HepG2 (cell line): Measurements from ENCODE around the gene NOL4L. TPM values are rescaled to one million over a fixed set of nuclear protein-coding genes. Genes with fewer than 3 reads are reported as not detected.

ENCODE experiments used
- ATAC-seq: fragments of 200-7000 bp; cut with Tn5 transposase; 3 replicates; pipeline ENCODE4 v1.9.1; 2020; ENCODE audit warnings: mild to moderate bottlenecking, moderate library complexity
- BruUV-seq: library from RNA; stranded (reverse); fragments of 400-500 nt; replicated peaks from 2 replicates; lab custom pipeline; 2021; lab: Mats Ljungman, UMichigan
- CTCF ChIA-PET: fragments of 300-600 bp; formaldehyde crosslinking; extraction: SDS; loops from one replicate; lab custom pipeline; 2021; ENCODE audit warnings: low total read pairs, inconsistent platforms, low intra/inter-chr PET ratio; lab: Yijun Ruan, JAX
- POLR2A ChIA-PET: fragments of 350-600 bp; sonication (Branson Sonifier 250); formaldehyde crosslinking; loops from one replicate; lab custom pipeline; 2020; ENCODE audit warnings: antibody characterized with exemption, inconsistent platforms; lab: Yijun Ruan, JAX
- DNase-seq: peaks from one replicate; pipeline ENCODE4 v3.0.0-alpha.2; 2015; ENCODE audit warnings: low spot score
- FAIRE-seq: peaks from 3 replicates; lab custom pipeline; 2011; peaks lifted over from hg19 to GRCh38; lab: Jason Lieb, UNC
- H2AFZ ChIP-seq: one replicate; pipeline ENCODE4 v1.6.1; 2011; ENCODE audit warnings: low read length, inconsistent platforms
- H3K27ac ChIP-seq: fragments of 300-600 bp; 3 replicates; pipeline ENCODE4 v1.8.0; 2011; ENCODE audit warnings: mixed run types, mild to moderate bottlenecking, mixed read lengths, low read length, inconsistent platforms; ENCODE audit not compliant: insufficient read depth; ENCODE audit errors: extremely low read length
- H3K27me3 ChIP-seq, 2 experiments: fragments of 200-600 bp in 1 of 2; 2 replicates in 1 of 2; 3 replicates in 1 of 2; pipeline versions ENCODE4 v1.6.0 to v1.8.0; 2011; ENCODE audit warnings: low read length in 2 of 2, mild to moderate bottlenecking in 2 of 2, moderate library complexity in 2 of 2, inconsistent platforms in 1 of 2; ENCODE audit not compliant: insufficient read depth in 2 of 2, control insufficient read depth in 1 of 2
- H3K36me3 ChIP-seq, 2 experiments: fragments of 200-600 bp in 1 of 2; replicated peaks in 1 of 2; 2 replicates in 1 of 2; 3 replicates in 1 of 2; pipeline versions ENCODE4 v1.5.1 to v1.8.0; 2011; ENCODE audit warnings: low read length in 2 of 2, inconsistent platforms in 1 of 2; ENCODE audit not compliant: insufficient read depth in 2 of 2, control insufficient read depth in 1 of 2
- H3K4me1 ChIP-seq: 2 replicates; pipeline ENCODE4 v1.5.1; 2012; ENCODE audit warnings: low read length, inconsistent platforms; ENCODE audit not compliant: insufficient read depth
- H3K4me2 ChIP-seq: 2 replicates; pipeline ENCODE4 v1.6.0; 2011; ENCODE audit warnings: low read depth, low read length, inconsistent platforms
- H3K4me3 ChIP-seq, 3 experiments: fragments of 200-600 bp in 1 of 3; sonication (generic), shearing (Covaris generic) in 1 of 3; replicated peaks in 1 of 3; 2 replicates each; pipeline ENCODE4 v1.5.1; 2011 to 2016; ENCODE audit warnings: low read length in 3 of 3, inconsistent platforms in 2 of 3, low read depth in 2 of 3, mild to moderate bottlenecking in 2 of 3, control low read depth in 1 of 3, mixed read lengths in 1 of 3; ENCODE audit not compliant: insufficient read depth in 1 of 3
- H3K79me2 ChIP-seq: one replicate; pipeline ENCODE4 v1.6.1; 2011; ENCODE audit warnings: low read length, inconsistent platforms; ENCODE audit not compliant: insufficient read depth
- H3K9ac ChIP-seq: 2 replicates; pipeline ENCODE4 v1.6.0; 2011; ENCODE audit warnings: mild to moderate bottlenecking, low read depth, low read length, inconsistent platforms; ENCODE audit not compliant: insufficient read depth
- H3K9me3 ChIP-seq: 2 replicates; pipeline ENCODE4 v1.5.1; 2012; ENCODE audit warnings: mild to moderate bottlenecking, low read length
- H4K20me1 ChIP-seq: 2 replicates; pipeline ENCODE4 v1.6.0; 2011; ENCODE audit warnings: inconsistent platforms, mild to moderate bottlenecking, low read length, moderate library complexity; ENCODE audit not compliant: insufficient read depth
- ATF7 ChIP-seq, 2 experiments: fragments of 450-650 bp in 1 of 2; sonication (generic) in 1 of 2; formaldehyde crosslinking in 1 of 2; IDR thresholded peaks; 2 replicates each; pipeline versions ENCODE4 v1.4.0 to v1.6.1; 2016 to 2020; ENCODE audit warnings: antibody characterized with exemption in 1 of 2, mild to moderate bottlenecking in 1 of 2, missing genetic modification reagents in 1 of 2
- CEBPB ChIP-seq: IDR thresholded peaks from 2 replicates; pipeline ENCODE4 v1.6.1; 2011; ENCODE audit warnings: low read depth, low read length, improper control_type of control experiment, borderline replicate concordance
- CEBPG ChIP-seq: IDR thresholded peaks from 2 replicates; pipeline ENCODE4 v1.6.1; 2016
- DNMT3B ChIP-seq: conservative IDR thresholded peaks from 2 replicates; pipeline ENCODE4 v1.6.1; 2016; ENCODE audit warnings: missing biosample characterization, control low read depth
- KDM2A ChIP-seq: sonication (generic); formaldehyde crosslinking; IDR thresholded peaks from 2 replicates; pipeline ENCODE4 v1.4.0; 2020; ENCODE audit warnings: low read depth, missing genetic modification reagents, borderline replicate concordance
- RARG ChIP-seq: sonication (generic); formaldehyde crosslinking; IDR thresholded peaks from 2 replicates; pipeline ENCODE4 v1.4.0; 2020; ENCODE audit warnings: low read depth, mild to moderate bottlenecking, missing genetic modification reagents
- SUZ12 ChIP-seq: fragments of 150-350 bp; IDR thresholded peaks from 2 replicates; pipeline ENCODE4 v1.6.1; 2014; ENCODE audit warnings: low read depth, low read length
- ZBTB21 ChIP-seq: sonication (generic); formaldehyde crosslinking; IDR thresholded peaks from 2 replicates; pipeline ENCODE4 v1.4.0; 2020; ENCODE audit warnings: missing genetic modification reagents
- ZNF577 ChIP-seq: sonication (generic); formaldehyde crosslinking; IDR thresholded peaks from 2 replicates; pipeline ENCODE4 v1.4.0; 2020; ENCODE audit warnings: mild to moderate bottlenecking, low read depth, missing genetic modification reagents, borderline replicate concordance
- ZNF747 ChIP-seq: sonication (generic); formaldehyde crosslinking; IDR thresholded peaks from 2 replicates; pipeline ENCODE4 v1.8.1; 2023; ENCODE audit warnings: missing genetic modification reagents, mild to moderate bottlenecking, borderline replicate concordance
- WGBS: methylation state at CpG from one replicate; pipeline ENCODE4 v1.1.6; 2017; ENCODE audit warnings: low lambda C conversion rate; 5-methylcytosine and 5-hydroxymethylcytosine counted together
- in situ Hi-C: cut with HindIII; loops from 2 replicates; pipeline ENCODE4 v1.10.0; 2017; ENCODE audit warnings: low pct_unique_long_range_greater_than_20kb; ENCODE audit not compliant: extremely low pct_ligation_motif_present
- intact Hi-C: fragments of 100-400 bp; cut with micrococcal nuclease; formaldehyde crosslinking; loops from one replicate; pipeline ENCODE4 v1.10.0; 2022; ENCODE audit not compliant: unreplicated experiment
- polyA plus RNA-seq, 8 experiments: library from polyadenylated mRNA; depleted of rRNA in 3 of 8; stranded (reverse) in 7 of 8; unstranded in 1 of 8; fragments of >200 nt; fragmentation: Illumina TruSeq in 4 of 8; extraction: Trizol in 4 of 8; gene quantifications; 2 replicates each; pipeline versions ENCODE4 v1.2.1 to v1.2.3, GENCODE V29; 2011 to 2016; ENCODE audit warnings: low read depth in 4 of 8, missing spikeins in 1 of 8, mixed read lengths in 1 of 8; ENCODE audit not compliant: insufficient read depth in 1 of 8
- total RNA-seq, 5 experiments: library from RNA; depleted of rRNA; stranded (reverse); fragments of >200 nt; fragmentation: Illumina TruSeq; extraction: Trizol; gene quantifications; 2 replicates each; pipeline ENCODE4 v1.2.3, GENCODE V29; 2016; ENCODE audit warnings: low read depth in 1 of 5
- TF ChIP-seq, protein P1 (sequence below): IDR thresholded peaks from 2 replicates; pipeline ENCODE4 v1.6.1; 2016; ENCODE audit warnings: missing biosample characterization, missing genetic modification reagents, low read depth
- TF ChIP-seq, protein P2 (sequence below), 2 experiments: sonication (generic) in 1 of 2; formaldehyde crosslinking in 1 of 2; IDR thresholded peaks; 2 replicates each; pipeline versions ENCODE4 v1.5.1 to v1.6.1; 2011 to 2020; ENCODE audit warnings: borderline replicate concordance in 1 of 2, low read depth in 1 of 2, low read length in 1 of 2, mild to moderate bottlenecking in 1 of 2, missing genetic modification reagents in 1 of 2, moderate library complexity in 1 of 2
- TF ChIP-seq, protein P3 (sequence below): sonication (generic); formaldehyde crosslinking; IDR thresholded peaks from 2 replicates; pipeline ENCODE4 v1.9.0; 2021; ENCODE audit warnings: missing genetic modification reagents, mild to moderate bottlenecking, borderline replicate concordance

The NOL4L gene
- total and polyA plus RNA-seq, 2 of the 13 experiments (the other 11 are each of a cell fraction or from before 2014, with no cell fraction given) = 16.6 to 35.4 TPM

DNA sequence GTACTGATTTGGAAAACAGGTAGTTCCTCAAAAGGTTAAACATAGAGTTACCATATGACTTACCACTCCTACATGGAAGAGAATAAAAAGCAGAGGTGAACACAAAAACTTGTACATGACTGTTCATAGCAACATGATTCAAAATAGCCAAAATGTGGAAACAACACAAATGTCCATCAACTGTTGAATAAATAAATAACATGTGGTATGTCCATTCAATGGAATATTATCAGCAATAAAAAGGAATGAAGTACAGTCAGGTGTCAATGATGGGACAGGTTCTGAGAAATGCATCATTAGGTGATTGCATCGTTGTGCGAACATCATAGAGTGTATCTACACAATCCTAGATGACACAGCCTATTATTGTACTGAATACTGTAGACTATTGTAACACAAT lies 35.3 kb downstream of the NOL4L start:
- ChIA-PET POLR2A (interaction anchor here (1.4 kb wide), 1 partner anchor 8 kb away, joined by 3 read pairs; no protein-coding TSS in a partner anchor), CTCF (no interaction called here)
- Histone ChIP-seq H3K9me3 (no peaks in the 10 kb centered on the region), H2AFZ (no peak overlapping the region), H3K36me3 (no peaks in the 10 kb centered on the region), H3K27me3 (no peaks in the 10 kb centered on the region), H3K4me3 (no peak overlapping the region), H3K79me2 (peaks cover 3% of the 10 kb centered on the region), H3K4me2 (no peak overlapping the region), H4K20me1 (no peaks in the 10 kb centered on the region), H3K27ac (no peak overlapping the region), H3K9ac (no peak overlapping the region), H3K4me1 (peaks cover 79% of the 10 kb centered on the region)
- TF ChIP-seq DNMT3B = no peak
- TF ChIP-seq ATF7 (IDR thresholded peaks at IDR 0.05) = peak; percentile 49; the same call in 1 of the 2 replicates
- TF ChIP-seq ATF7 (CRISPR knock-in tag; IDR thresholded peaks at IDR 0.05) = no peak
- TF ChIP-seq KDM2A (CRISPR knock-in tag) = no peak
- no peak for TF ChIP-seq ZBTB21 (CRISPR knock-in tag)
- peak; percentile 11; the same call in 1 of the 2 replicates for TF ChIP-seq CEBPB
- TF ChIP-seq, protein P1, sequence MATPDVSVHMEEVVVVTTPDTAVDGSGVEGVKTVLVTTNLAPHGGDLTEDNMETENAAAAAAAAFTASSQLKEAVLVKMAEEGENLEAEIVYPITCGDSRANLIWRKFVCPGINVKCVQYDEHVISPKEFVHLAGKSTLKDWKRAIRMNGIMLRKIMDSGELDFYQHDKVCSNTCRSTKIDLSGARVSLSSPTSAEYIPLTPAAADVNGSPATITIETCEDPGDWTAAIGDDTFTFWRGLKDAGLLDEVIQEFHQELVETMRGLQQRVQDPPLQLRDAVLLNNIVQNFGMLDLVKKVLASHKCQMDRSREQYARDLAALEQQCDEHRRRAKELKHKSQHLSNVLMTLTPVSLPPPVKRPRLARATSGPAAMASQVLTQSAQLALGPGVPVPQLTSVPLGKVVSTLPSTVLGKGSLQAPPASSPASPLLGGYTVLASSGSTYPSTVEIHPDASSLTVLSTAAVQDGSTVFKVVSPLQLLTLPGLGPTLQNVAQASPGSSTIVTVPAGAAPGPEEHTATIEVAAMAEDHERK (CRISPR knock-in tag) = no peak
- TF ChIP-seq, protein P2, sequence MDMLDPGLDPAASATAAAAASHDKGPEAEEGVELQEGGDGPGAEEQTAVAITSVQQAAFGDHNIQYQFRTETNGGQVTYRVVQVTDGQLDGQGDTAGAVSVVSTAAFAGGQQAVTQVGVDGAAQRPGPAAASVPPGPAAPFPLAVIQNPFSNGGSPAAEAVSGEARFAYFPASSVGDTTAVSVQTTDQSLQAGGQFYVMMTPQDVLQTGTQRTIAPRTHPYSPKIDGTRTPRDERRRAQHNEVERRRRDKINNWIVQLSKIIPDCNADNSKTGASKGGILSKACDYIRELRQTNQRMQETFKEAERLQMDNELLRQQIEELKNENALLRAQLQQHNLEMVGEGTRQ (IDR thresholded peaks at IDR 0.05; ENCODE audit: low read depth, low read length) = no peak
- TF ChIP-seq, protein P2 (CRISPR knock-in tag; IDR thresholded peaks at IDR 0.05; ENCODE audit: borderline replicate concordance) = no peak
- no peak for TF ChIP-seq SUZ12
- TF ChIP-seq ZNF577 = no peak
- TF ChIP-seq ZNF747 (CRISPR knock-in tag) = no peak
- TF ChIP-seq, protein P3, sequence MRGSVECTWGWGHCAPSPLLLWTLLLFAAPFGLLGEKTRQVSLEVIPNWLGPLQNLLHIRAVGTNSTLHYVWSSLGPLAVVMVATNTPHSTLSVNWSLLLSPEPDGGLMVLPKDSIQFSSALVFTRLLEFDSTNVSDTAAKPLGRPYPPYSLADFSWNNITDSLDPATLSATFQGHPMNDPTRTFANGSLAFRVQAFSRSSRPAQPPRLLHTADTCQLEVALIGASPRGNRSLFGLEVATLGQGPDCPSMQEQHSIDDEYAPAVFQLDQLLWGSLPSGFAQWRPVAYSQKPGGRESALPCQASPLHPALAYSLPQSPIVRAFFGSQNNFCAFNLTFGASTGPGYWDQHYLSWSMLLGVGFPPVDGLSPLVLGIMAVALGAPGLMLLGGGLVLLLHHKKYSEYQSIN (CRISPR knock-in tag) = no peak
- TF ChIP-seq CEBPG (CRISPR knock-in tag) = peak; percentile 34; the same call in 1 of the 2 replicates
- no peak for TF ChIP-seq RARG
- no TSS peak for BruUV-seq
- no peak for FAIRE-seq
- in situ Hi-C loops = no loop called here
- no peak for ATAC-seq
- WGBS = 74% methylated on average over 2 of the region's 2 CpGs
- no peak for DNase-seq
- intact Hi-C loops = loop anchor here (5.0 kb wide), 1 partner anchor 32 kb away; no protein-coding TSS in a partner anchor
